Keratinocyte (primary cell): Measurements from ENCODE around the gene UTP14A.

Experiments used
- EZH2 ChIP-seq: IDR thresholded peaks from one replicate; pipeline ENCODE4 v1.6.1; 2012; ENCODE audit warnings: inconsistent platforms, mild to moderate bottlenecking, low read length, moderate library complexity
- TF ChIP-seq, protein P1 (sequence below), 3 experiments: IDR thresholded peaks in 1 of 3; conservative IDR thresholded peaks in 1 of 3; optimal IDR thresholded peaks in 1 of 3; 2 replicates in 2 of 3; 3 replicates in 1 of 3; pipeline versions ENCODE3 to v1.5.1; 2011; ENCODE audit warnings: low read length in 3 of 3, mild to moderate bottlenecking in 3 of 3, moderate library complexity in 2 of 3, control low read depth in 1 of 3, inconsistent platforms in 1 of 3; ENCODE audit not compliant: insufficient read depth in 2 of 3; ENCODE audit errors: extremely low read depth in 1 of 3

DNA sequence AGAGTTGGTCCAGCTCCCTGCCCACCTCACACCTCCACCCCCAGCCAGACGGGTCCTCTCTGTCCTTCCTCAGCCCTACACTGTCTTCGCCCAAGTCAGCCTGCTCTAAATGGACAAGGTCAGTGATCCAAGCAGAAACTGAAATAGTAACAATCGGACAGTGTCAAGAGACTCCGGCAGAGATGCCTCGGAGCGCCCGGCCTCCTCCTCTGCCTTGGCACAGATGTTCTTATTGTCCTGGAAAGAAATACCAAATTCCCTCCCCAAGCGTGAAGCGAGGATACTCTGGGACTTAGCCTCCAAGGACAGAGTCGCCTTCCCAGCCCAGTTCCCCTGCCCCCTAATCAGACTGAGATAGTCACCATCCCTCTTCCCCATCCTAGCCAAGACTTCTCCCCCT is 28.5 kb downstream of the UTP14A start:
- TF ChIP-seq, protein P1, sequence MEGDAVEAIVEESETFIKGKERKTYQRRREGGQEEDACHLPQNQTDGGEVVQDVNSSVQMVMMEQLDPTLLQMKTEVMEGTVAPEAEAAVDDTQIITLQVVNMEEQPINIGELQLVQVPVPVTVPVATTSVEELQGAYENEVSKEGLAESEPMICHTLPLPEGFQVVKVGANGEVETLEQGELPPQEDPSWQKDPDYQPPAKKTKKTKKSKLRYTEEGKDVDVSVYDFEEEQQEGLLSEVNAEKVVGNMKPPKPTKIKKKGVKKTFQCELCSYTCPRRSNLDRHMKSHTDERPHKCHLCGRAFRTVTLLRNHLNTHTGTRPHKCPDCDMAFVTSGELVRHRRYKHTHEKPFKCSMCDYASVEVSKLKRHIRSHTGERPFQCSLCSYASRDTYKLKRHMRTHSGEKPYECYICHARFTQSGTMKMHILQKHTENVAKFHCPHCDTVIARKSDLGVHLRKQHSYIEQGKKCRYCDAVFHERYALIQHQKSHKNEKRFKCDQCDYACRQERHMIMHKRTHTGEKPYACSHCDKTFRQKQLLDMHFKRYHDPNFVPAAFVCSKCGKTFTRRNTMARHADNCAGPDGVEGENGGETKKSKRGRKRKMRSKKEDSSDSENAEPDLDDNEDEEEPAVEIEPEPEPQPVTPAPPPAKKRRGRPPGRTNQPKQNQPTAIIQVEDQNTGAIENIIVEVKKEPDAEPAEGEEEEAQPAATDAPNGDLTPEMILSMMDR (optimal IDR thresholded peaks at IDR 0.05 in 1 of 3, IDR thresholded peaks at IDR 0.05 in 1 of 3, conservative IDR thresholded peaks at IDR 0.05 in 1 of 3; ENCODE audit: extremely low read depth in 1 of 3, insufficient read depth in 2 of 3, low read length in 3 of 3), result no peak
- no peak for TF ChIP-seq EZH2
